SK-N-SH treated with all-trans-retinoic acid at 6 μM for 48 hours (cell line): ENCODE measurements around the gene SLC49A4.

Source experiments
- OSR1 ChIP-seq: fragments of 250-450 bp; sonication (Bioruptor Pico); IDR thresholded peaks from 2 replicates; pipeline ENCODE4 v1.8.0; 2022; ENCODE audit warnings: moderate library complexity, mild to moderate bottlenecking, inconsistent platforms
- PATZ1 ChIP-seq: fragments of 250-450 bp; sonication (Bioruptor Pico); IDR thresholded peaks from 2 replicates; pipeline ENCODE4 v1.8.0; 2020; ENCODE audit warnings: mild to moderate bottlenecking, moderate library complexity, borderline replicate concordance
- POU6F1 ChIP-seq: fragments of 250-450 bp; sonication (Bioruptor Pico); IDR thresholded peaks from 2 replicates; pipeline ENCODE4 v1.8.0; 2021; ENCODE audit warnings: low read depth, mild to moderate bottlenecking, moderate library complexity, borderline replicate concordance
- RARB ChIP-seq: fragments of 250-450 bp; sonication (Bioruptor Pico); IDR thresholded peaks from 2 replicates; pipeline ENCODE4 v1.8.0; 2021; ENCODE audit warnings: mild to moderate bottlenecking, moderate library complexity
- TOX ChIP-seq: fragments of 250-450 bp; sonication (Bioruptor Pico); IDR thresholded peaks from 2 replicates; pipeline ENCODE4 v1.8.0; 2021; ENCODE audit warnings: mild to moderate bottlenecking, moderate library complexity, borderline replicate concordance
- TSHZ2 ChIP-seq: fragments of 250-450 bp; sonication (Bioruptor Pico); IDR thresholded peaks from 2 replicates; pipeline ENCODE4 v1.5.0; 2020; ENCODE audit warnings: mild to moderate bottlenecking, moderate library complexity
- ZC3H10 ChIP-seq: fragments of 250-450 bp; sonication (Bioruptor Pico); IDR thresholded peaks from 2 replicates; pipeline ENCODE4 v1.5.1; 2021; ENCODE audit warnings: mild to moderate bottlenecking, moderate library complexity
- ZFP3 ChIP-seq: fragments of 250-450 bp; sonication (Bioruptor Pico); IDR thresholded peaks from 2 replicates; pipeline ENCODE4 v1.5.0; 2020; ENCODE audit warnings: mild to moderate bottlenecking, moderate library complexity
- ZNF8 ChIP-seq: fragments of 450-650 bp; formaldehyde crosslinking; IDR thresholded peaks from 2 replicates; pipeline ENCODE4 v1.5.0; 2020; ENCODE audit warnings: mild to moderate bottlenecking, moderate library complexity

GRCh38 chr3:122898298-122898697, 103.4 kb downstream of the SLC49A4 start:
- TF ChIP-seq TSHZ2 (CRISPR knock-in tag) (no peak), OSR1 (CRISPR knock-in tag) (no peak), PATZ1 (CRISPR knock-in tag) (no peak), ZC3H10 (no peak), POU6F1 (CRISPR knock-in tag) (no peak), RARB (CRISPR knock-in tag) (no peak), ZNF8 (no peak), ZFP3 (no peak), TOX (CRISPR knock-in tag) (no peak)
